ENCODE measurements around the gene HCN4.

Gene HCN4

GRCh38 chr15:73298522-73299245, 70.1 kb downstream of the HCN4 start:
- no peaks in the 10 kb centered on the region for H3K79me2 ChIP-seq (ENCODE audit: insufficient read depth, low read length)
- H3K9me3 ChIP-seq (ENCODE audit: insufficient read depth, low read depth, low read length) = no peaks in the 10 kb centered on the region
- no peak for TF ChIP-seq EZH2phosphoT487 (IDR thresholded peaks at IDR 0.05; ENCODE audit: borderline replicate concordance)
- TF ChIP-seq, protein P1, sequence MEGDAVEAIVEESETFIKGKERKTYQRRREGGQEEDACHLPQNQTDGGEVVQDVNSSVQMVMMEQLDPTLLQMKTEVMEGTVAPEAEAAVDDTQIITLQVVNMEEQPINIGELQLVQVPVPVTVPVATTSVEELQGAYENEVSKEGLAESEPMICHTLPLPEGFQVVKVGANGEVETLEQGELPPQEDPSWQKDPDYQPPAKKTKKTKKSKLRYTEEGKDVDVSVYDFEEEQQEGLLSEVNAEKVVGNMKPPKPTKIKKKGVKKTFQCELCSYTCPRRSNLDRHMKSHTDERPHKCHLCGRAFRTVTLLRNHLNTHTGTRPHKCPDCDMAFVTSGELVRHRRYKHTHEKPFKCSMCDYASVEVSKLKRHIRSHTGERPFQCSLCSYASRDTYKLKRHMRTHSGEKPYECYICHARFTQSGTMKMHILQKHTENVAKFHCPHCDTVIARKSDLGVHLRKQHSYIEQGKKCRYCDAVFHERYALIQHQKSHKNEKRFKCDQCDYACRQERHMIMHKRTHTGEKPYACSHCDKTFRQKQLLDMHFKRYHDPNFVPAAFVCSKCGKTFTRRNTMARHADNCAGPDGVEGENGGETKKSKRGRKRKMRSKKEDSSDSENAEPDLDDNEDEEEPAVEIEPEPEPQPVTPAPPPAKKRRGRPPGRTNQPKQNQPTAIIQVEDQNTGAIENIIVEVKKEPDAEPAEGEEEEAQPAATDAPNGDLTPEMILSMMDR (conservative IDR thresholded peaks at IDR 0.05; ENCODE audit: low read length) = no peak
- no peaks in the 10 kb centered on the region for H3K4me1 ChIP-seq (ENCODE audit: insufficient read depth, low read length, poor library complexity, severe bottlenecking)
- no peaks in the 10 kb centered on the region for H4K20me1 ChIP-seq (ENCODE audit: insufficient read depth, low read length, poor library complexity, severe bottlenecking)
- no peak overlapping the region for H2AFZ ChIP-seq (ENCODE audit: low read length)
- H3F3A ChIP-seq (ENCODE audit: low read depth) = no peaks in the 10 kb centered on the region
- H3K9ac ChIP-seq (ENCODE audit: low read depth, low read length, poor library complexity, severe bottlenecking) = no peak overlapping the region
- H3K4me3 ChIP-seq (ENCODE audit: low read length, poor library complexity, severe bottlenecking) = no peak overlapping the region
- no peak overlapping the region for H3K4me2 ChIP-seq (ENCODE audit: low read depth, low read length, poor library complexity, severe bottlenecking)
- no peaks in the 10 kb centered on the region for H3K36me3 ChIP-seq (ENCODE audit: insufficient read depth, low read length)
- H3K27me3 ChIP-seq (ENCODE audit: insufficient read depth, low read length, poor library complexity, severe bottlenecking) = no peaks in the 10 kb centered on the region
- no peaks in the 10 kb centered on the region for H3K9me2 ChIP-seq (replicated peaks; ENCODE audit: low read depth, low read length)

DNA sequence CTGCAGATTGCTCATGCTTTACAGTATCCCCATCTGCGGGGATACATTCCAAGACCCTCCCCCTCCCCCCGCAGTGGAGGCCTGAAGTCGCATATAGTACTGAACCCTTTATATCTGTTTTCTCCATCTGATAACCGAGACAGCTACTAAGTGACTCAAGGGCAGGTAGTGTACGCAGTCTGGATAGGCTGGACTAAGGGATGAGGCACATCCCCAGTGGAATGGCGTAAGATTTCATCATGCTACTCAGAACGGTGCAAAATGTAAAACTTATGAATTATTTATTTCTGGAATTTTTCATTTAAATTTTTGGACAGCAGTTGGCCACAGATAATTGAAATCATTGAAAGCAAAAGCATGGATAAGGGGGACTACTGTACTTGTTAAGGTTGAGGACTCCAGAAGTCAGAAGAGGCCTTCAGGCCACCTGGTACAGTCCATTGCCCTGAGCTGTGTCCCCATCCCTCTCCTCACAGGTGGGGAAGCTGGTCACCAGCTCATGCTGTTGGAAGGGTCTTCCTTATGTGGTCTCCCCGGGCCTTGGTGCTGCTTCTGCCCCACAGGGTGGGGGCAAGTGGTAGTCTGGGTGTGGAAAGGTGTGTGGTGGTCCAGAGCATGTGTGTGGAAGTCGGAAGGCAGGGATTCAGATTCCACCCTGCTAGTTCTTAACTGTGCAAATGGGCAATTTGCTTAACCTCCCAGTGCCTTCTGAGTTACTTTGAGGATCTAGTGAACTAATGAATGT, 72.0 kb downstream of the HCN4 start:
- TF ChIP-seq, protein P1 (conservative IDR thresholded peaks at IDR 0.05; ENCODE audit: low read length) = no peak
- TF ChIP-seq EZH2phosphoT487 (IDR thresholded peaks at IDR 0.05; ENCODE audit: borderline replicate concordance) = no peak
- no peaks in the 10 kb centered on the region for H3F3A ChIP-seq (ENCODE audit: low read depth)
- no peak overlapping the region for H3K4me2 ChIP-seq (ENCODE audit: low read depth, low read length, poor library complexity, severe bottlenecking)
- H3K79me2 ChIP-seq (ENCODE audit: insufficient read depth, low read length) = no peaks in the 10 kb centered on the region
- no peaks in the 10 kb centered on the region for H4K20me1 ChIP-seq (ENCODE audit: insufficient read depth, low read length, poor library complexity, severe bottlenecking)
- no peaks in the 10 kb centered on the region for H3K4me1 ChIP-seq (ENCODE audit: insufficient read depth, low read length, poor library complexity, severe bottlenecking)
- no peaks in the 10 kb centered on the region for H3K9me3 ChIP-seq (ENCODE audit: insufficient read depth, low read depth, low read length)
- H3K36me3 ChIP-seq (ENCODE audit: insufficient read depth, low read length) = no peaks in the 10 kb centered on the region
- no peak overlapping the region for H2AFZ ChIP-seq (ENCODE audit: low read length)
- no peak overlapping the region for H3K4me3 ChIP-seq (ENCODE audit: low read length, poor library complexity, severe bottlenecking)
- no peaks in the 10 kb centered on the region for H3K9me2 ChIP-seq (replicated peaks; ENCODE audit: low read depth, low read length)
- no peak overlapping the region for H3K9ac ChIP-seq (ENCODE audit: low read depth, low read length, poor library complexity, severe bottlenecking)
- no peaks in the 10 kb centered on the region for H3K27me3 ChIP-seq (ENCODE audit: insufficient read depth, low read length, poor library complexity, severe bottlenecking)

- Histone ChIP-seq H3K9me2 (replicated peaks; ENCODE audit: low read depth, low read length) (no peaks in the 10 kb centered on the region), H3K79me2 (ENCODE audit: insufficient read depth, low read length) (no peaks in the 10 kb centered on the region), H3K9me3 (ENCODE audit: insufficient read depth, low read depth, low read length) (no peaks in the 10 kb centered on the region), H3K36me3 (ENCODE audit: insufficient read depth, low read length) (no peaks in the 10 kb centered on the region), H2AFZ (ENCODE audit: low read length) (no peak overlapping the region), H3K4me1 (ENCODE audit: insufficient read depth, low read length, poor library complexity, severe bottlenecking) (no peaks in the 10 kb centered on the region), H3K4me3 (ENCODE audit: low read length, poor library complexity, severe bottlenecking) (no peak overlapping the region), H3K27me3 (ENCODE audit: insufficient read depth, low read length, poor library complexity, severe bottlenecking) (no peaks in the 10 kb centered on the region), H3K9ac (ENCODE audit: low read depth, low read length, poor library complexity, severe bottlenecking) (no peak overlapping the region), H3K4me2 (ENCODE audit: low read depth, low read length, poor library complexity, severe bottlenecking) (no peak overlapping the region), H4K20me1 (ENCODE audit: insufficient read depth, low read length, poor library complexity, severe bottlenecking) (no peaks in the 10 kb centered on the region), H3F3A (ENCODE audit: low read depth) (no peaks in the 10 kb centered on the region)
- no peak for TF ChIP-seq EZH2phosphoT487 (IDR thresholded peaks at IDR 0.05; ENCODE audit: borderline replicate concordance)
- TF ChIP-seq, protein P1 (conservative IDR thresholded peaks at IDR 0.05; ENCODE audit: low read length) = no peak
Measured at GRCh38 chr15:73295630-73296286, 73.0 kb downstream of the HCN4 start.

All from Loucy (cell line).